HG03558 (cell line): ENCODE data around the gene ANKRD61.
A peak's percentile ranks its signal among the peaks of the same experiment; 100 is the strongest.
"Not testable (repeated sequence)": the region's sequence is repeated elsewhere in the genome, so short reads cannot be mapped to it uniquely, and the experiment has no call there.

Experiments
- ATAC-seq: cut with Tn5 transposase; IDR thresholded peaks from one replicate; pipeline ENCODE4 v1.9.1; 2021; ENCODE audit warnings: moderate number of reproducible peaks; ENCODE audit not compliant: unreplicated experiment; ENCODE audit errors: extremely low read depth

ANKRD61 gene

DNA sequence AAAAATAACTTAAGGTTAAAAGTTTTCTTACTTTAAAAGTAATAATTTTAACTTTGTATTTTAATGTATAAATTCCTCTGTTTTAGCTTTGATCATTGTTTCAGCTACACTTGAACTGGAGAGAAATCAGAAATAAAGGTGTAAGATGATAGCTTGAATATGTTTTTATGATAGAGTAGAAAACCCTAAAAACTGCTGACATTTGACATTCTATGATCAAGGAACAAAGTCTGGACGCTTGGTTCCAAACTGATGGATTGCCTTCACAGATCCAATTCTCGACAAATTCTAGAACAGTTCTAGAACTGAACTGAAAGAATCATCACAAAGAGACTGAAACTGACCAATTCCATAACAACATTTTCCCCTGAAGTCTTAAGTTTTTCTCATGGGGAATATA, at the start of gene ANKRD61:
Gene ANKRD61, plus strand, starts transcription at position 389 of the 400 bp plus-strand sequence. Its CDS starts 0 bp downstream, at position 389.
- no peak for ATAC-seq

DNA sequence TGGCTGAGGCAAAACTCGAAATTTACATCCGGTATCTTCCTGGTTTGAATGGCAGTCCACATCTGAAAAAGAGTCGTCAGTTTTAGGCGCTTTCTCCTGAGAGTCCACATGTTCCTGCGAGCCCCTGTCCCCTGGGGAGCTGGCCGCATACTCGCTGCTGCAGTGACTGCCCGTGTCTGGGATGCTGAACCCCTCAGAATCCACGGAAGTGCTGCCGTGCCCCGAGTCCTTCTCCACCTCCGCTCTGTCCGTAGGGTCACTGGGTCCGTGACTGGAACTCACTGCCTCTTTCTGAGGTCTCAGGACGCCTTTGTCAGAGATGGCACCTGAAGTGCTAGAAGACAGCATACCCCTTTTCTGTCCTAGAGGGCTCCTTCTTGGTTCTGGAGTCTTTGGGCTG, 44.1 kb upstream of the ANKRD61 start:
- ATAC-seq, result not testable (repeated sequence)

- no peak for ATAC-seq
These were observed 33.9 kb upstream of the ANKRD61 start for GRCh38 chr7:5997210-5997808.

DNA sequence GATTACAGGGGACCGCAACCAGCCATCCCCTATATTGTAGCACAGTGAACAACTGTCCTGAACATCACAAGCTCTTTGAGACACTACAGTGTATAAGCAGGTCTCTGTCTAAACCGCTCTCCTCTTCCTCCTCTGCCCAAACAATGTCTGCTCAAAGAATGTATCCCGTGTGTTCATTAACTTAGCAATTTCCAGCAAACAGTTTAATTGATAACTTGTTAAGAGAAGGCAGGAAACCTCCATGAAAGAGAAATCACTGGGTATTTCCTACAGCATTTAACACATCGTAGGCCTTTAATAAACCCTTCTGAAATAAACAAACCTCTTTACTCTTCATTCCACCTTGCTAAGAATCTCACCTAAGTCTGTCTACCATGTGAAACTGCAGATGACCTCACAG, 23.8 kb upstream of the ANKRD61 start:
- ATAC-seq, result no peak

DNA sequence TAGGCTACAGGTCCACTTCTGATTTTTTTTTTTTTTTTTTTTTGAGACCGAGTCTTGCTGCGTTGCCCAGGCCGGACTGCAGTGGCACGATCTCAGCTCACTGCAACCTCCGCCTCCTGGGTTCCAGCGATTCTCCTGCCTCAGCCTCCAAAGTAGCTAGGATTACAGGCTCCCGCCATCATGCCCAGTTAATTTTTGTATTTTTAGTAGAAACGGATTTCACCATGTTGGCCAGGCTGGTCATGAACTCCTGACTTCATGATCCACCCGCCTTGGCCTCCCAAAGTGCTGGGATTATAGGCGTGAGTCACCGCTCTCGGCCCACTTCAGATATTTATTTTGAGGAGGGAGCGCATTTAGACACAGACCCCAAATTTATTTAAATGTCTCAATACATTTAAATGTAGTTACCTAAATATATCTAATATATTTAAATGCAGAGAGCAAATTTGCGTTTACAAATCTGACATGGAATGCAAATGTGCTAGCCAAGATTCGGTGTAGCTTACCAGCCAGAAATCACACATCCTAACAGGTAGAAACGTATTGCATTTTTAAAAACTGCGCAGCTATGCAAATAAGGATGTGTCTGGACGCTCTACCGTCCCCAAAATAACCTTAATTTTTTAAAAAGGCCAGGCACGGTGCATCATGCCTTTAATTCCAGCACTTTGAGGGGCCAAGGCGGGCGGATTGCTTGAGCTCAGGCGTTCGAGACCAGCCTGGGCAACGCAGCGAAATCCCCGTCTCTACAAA, 23.2 kb upstream of the ANKRD61 start:
- not testable (repeated sequence) for ATAC-seq

DNA sequence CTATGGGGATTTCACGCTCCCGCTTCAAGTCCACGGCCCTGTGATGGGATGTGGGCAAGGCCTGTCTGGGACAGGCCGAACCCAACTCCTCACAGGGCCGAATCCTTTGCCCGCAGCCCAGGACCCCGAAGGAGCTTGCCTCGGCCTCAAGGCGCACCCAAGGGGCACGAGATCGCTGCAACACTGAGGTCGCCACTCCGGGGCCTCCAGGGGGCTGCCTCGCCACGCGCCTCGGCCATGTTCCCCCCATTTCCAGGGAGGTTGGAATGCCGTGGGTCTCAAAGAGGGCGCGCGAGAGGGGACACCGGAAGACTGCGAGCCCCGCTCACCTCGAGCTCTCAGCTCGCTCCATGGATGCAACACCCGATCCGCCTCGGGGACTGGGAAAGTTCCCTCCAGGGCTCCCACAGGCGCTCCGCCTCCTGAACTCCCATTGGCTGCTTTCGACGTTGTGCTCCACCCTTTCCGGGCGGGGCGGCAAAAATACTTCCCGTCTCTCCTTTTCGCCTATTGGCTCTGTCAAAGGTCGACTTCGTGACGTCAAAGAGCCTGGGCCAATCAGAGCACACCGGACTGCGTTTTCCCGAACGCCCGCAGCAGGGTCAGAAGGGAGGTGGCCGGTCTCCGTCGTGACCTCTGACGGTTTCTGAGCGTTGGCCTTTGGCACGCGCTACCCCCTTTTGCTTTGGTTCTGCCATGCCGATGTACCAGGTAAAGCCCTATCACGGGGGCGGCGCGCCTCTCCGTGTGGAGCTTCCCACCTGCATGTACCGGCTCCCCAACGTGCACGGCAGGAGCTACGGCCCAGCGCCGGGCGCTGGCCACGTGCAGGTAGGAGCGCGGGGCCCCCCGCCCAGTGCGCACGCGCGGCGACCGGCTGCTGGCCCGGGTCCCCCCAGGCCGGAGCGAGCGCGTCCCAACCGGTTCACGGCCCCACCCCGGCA, 22.2 kb upstream of the ANKRD61 start, which contains the start of the genes AIMP2 and PMS2:
Gene AIMP2, plus strand, starts transcription at position 605 of the 944 bp plus-strand sequence. Its CDS starts 92 bp downstream, at position 697.
Gene PMS2, minus strand, starts transcription at position 382 of the 944 bp plus-strand sequence. Its CDS starts 30 bp downstream, at position 352.
- ATAC-seq, result peak; percentile 86

GRCh38 chr7:6010370-6010769, 20.8 kb upstream of the ANKRD61 start:
- not testable (repeated sequence) for ATAC-seq

- no peak for ATAC-seq
These were observed 19.6 kb upstream of the ANKRD61 start for GRCh38 chr7:6011541-6011940.

- ATAC-seq, result no peak
These were observed 18.6 kb upstream of the ANKRD61 start for GRCh38 chr7:6012355-6013104.

DNA sequence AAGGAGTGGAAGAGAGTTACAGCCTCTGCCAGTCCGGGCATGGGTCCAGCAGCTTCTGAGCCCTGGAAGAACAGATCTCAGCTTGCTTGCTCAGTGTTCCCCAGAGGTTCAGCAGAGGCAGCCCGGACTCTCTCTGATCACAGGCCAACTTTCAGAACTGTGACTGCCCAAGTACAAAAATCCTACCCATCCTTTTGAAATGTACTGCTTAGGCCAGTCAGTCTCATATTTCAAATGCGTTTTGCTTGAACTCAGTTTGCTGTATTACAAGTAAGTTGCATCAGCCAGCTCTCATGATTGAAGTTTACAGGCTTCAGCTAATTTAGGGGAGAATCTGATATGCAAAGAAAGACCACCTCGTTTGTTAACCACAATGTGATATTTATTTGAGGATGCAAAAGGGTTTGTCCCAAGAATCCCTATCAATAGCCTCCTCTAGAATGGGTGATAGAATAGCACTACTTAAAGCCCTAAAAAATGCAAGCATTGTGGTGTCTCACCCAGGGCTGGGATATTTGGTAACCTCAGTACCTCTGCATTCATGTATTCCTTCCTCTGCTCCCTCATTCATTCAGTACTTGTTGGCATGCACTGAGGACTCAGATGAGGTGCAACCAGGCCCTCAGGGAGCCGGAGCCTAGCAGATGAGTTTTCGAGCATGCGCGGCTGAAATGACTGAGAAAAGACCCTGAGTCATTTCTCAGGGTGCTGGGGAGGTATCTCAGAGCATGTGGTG, 15.1 kb upstream of the ANKRD61 start:
- ATAC-seq, result no peak

- ATAC-seq, result no peak
These were observed 14.6 kb upstream of the ANKRD61 start for GRCh38 chr7:6016653-6016966.

DNA sequence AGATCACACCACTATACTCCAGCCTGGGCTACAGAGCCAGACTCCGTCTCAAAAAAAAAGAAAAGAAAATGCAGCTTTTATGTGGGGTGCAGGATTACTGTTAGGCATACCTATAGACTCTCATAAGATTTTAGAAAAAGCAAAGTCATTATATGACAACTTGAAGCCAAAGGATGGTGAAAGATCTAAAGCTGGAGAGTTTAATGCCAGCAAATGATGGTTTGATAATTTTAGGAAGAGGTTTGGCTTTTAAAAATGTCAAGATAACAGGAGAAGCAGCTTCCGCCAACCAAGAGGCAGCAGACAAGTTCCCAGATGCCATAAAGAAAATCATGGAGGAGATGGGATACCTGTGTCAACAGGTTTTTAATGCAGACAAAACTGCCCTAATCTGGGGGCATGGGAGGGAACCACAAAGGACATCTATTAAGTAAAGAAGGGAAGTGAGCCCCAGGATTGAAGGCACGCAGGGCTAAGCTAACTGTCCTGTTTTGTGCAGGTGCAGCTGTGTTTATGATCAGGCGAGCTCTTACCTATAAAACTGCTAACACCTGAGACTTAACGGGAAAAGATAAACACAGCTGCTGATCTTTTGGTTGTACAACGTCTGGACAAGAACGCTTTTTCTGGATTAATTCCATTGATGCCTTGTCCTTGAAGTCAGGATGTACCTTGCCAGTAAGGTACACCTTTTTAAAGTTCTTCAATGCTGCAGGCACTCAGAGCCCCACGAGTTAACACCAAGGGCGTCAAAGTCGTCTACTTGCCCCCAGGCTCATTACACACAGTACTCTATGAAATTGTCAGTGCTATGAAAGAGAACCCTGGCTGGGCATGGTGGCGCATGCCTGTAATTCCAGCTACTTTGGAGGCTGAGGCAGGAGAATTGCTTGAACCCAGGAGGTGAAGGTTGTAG, 10.5 kb upstream of the ANKRD61 start:
- ATAC-seq, result no peak

- ATAC-seq, result no peak
These were observed 8.5 kb upstream of the ANKRD61 start for GRCh38 chr7:6022707-6023106.

GRCh38 chr7:6023974-6024435, 7.2 kb upstream of the ANKRD61 start:
- ATAC-seq, result no peak

- peak; percentile 66 for ATAC-seq
These were observed 5.0 kb upstream of the ANKRD61 start for GRCh38 chr7:6026011-6026819.

GRCh38 chr7:6026820-6027311, 4.3 kb upstream of the ANKRD61 start:
- no peak for ATAC-seq

GRCh38 chr7:6027806-6028365, 3.3 kb upstream of the ANKRD61 start:
- no peak for ATAC-seq
